Testis (tissue), 3 donors: ENCODE results near the gene NDNF. TPM values are rescaled to one million over a fixed set of nuclear protein-coding genes. Genes with fewer than 3 reads are reported as not detected.

ENCODE experiments used
- DNase-seq: peaks from one replicate; pipeline ENCODE4 v3.0.0-alpha.2; 2019
- H3K27ac ChIP-seq, 2 donors: fragments of 200-600 bp; sonication (generic); one replicate each; pipeline ENCODE4 v1.5.1; 2019
- H3K27me3 ChIP-seq: fragments of 200-600 bp; sonication (generic); one replicate; pipeline ENCODE4 v1.5.1; 2019
- H3K36me3 ChIP-seq: fragments of 200-600 bp; sonication (generic); one replicate; pipeline ENCODE4 v1.5.1; 2017; ENCODE audit warnings: low read depth; ENCODE audit errors: missing control alignments
- H3K4me1 ChIP-seq: fragments of 200-600 bp; sonication (generic); one replicate; pipeline ENCODE4 v1.5.1; 2019
- H3K4me3 ChIP-seq, 2 donors: fragments of 200-600 bp; sonication (generic); one replicate each; pipeline ENCODE4 v1.5.1; 2017 to 2019
- H3K9me3 ChIP-seq: fragments of 200-600 bp; sonication (generic); one replicate; pipeline ENCODE4 v1.5.1; 2017
- POLR2A ChIP-seq: fragments of 450-650 bp; IDR thresholded peaks from one replicate; pipeline ENCODE4 v1.6.1; 2017; ENCODE audit warnings: antibody characterized with exemption, mild to moderate bottlenecking, moderate library complexity
- WGBS, 2 donors: methylation state at CpG; one replicate each; pipeline ENCODE4 v1.1.5; 2018; 5-methylcytosine and 5-hydroxymethylcytosine counted together
- intact Hi-C: fragments of 100-400 bp; cut with DNase I; formaldehyde crosslinking; loops from one replicate; pipeline ENCODE4 v1.15.1; 2023; ENCODE audit warnings: low total_unique reads
- polyA plus RNA-seq: library from polyadenylated mRNA; stranded (reverse); fragments of 350-450 nt; fragmentation: Illumina TruSeq; extraction: RNeasy Lipid Tissue Mini Kit (QIAGEN cat#74804); gene quantifications from one replicate; pipeline ENCODE4 v1.2.3, GENCODE V29; 2014; ENCODE audit warnings: low read depth, low replicate concordance; ENCODE audit not compliant: insufficient read depth
- total RNA-seq, 2 donors: library from RNA; depleted of rRNA; stranded (reverse); fragments of >200 nt; gene quantifications; one replicate each; pipeline ENCODE4 v1.2.3, GENCODE V29; 2016
- TF ChIP-seq, protein P1 (sequence below), 3 experiments: fragments of 450-650 bp in 2 of 3; fragments of 200-600 bp in 1 of 3; sonication (generic) in 1 of 3; IDR thresholded peaks; one replicate each; pipeline ENCODE4 v1.5.1; 2016 to 2019; ENCODE audit warnings: antibody characterized with exemption in 3 of 3, mild to moderate bottlenecking in 2 of 3, moderate library complexity in 1 of 3

Gene NDNF
- total and polyA plus RNA-seq, 3 donors from 2014 or later, result 3.3 to 20.7 (median 7.6) TPM

DNA sequence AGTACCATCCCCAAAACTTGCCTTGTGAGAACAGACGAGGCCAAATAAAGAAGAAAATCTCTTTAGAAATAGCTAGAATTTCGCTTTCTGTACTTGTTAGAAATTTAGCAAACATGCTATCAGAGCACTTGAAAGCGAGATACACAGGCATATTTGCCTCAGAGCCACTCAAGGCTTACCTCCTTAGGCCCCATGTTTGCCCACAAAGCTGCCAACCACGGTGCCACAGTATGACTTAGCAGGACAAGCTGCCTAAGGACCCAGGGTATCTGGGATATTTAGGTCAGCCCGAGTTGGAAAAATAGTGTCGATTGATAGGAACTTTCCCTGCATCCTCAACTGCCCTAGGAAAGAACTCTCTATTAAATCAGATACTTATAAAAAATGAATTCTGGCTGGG is 24.2 kb downstream of the NDNF start:
- 92 to 94% methylated on average over 4 to 6 of the region's 6 CpGs for WGBS, 2 donors
- H3K27ac ChIP-seq, result no peak overlapping the region

DNA sequence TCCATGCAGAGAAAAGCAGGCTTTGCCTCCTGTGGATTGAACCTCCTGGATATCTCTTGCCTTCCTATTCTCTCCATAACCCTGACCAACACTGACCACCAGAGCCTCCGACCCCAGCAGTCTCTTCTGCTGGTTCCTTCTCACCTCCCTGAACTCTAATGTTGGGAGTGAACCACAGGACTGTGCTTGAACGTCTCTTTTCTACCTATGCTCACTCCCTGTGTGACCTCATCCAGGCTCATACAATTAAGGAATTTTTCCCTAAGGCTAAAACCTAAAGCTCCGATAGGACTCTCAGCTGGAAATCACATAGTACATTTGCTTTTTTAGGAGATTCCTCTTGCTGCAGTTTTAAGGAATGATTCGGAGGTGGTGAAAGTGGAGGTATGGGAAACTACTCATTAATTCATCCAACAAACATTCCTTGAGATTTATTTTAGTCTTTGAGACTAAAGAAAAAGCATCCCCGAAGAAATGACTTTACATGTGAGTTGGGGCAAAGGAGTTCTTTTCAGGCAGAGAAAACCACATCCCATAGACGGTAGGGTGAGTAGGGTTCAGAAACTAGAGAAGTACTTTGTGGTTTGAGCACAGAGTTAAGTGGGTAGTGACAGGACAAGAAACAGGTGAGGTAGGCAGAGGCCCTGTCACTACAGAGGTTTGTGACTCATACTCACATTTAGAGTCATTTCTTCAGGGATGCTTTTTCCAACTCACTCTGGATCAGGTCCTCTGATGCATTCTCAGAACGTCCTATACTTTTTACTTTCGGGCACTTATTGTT is 30.8 kb downstream of the NDNF start:
- DNase-seq, result no peak
- Histone ChIP-seq H3K4me1 (no peaks in the 10 kb centered on the region), H3K9me3 (no peaks in the 10 kb centered on the region), H3K4me3 (no peak overlapping the region), H3K27ac (no peak overlapping the region), H3K36me3 (no peaks in the 10 kb centered on the region), H3K27me3 (no peaks in the 10 kb centered on the region)
- intact Hi-C loops, result no loop called here
- WGBS, 2 donors, result 63 to 65% methylated on average over 8 of the region's 8 CpGs
- no peak for TF ChIP-seq POLR2A
- TF ChIP-seq, protein P1, sequence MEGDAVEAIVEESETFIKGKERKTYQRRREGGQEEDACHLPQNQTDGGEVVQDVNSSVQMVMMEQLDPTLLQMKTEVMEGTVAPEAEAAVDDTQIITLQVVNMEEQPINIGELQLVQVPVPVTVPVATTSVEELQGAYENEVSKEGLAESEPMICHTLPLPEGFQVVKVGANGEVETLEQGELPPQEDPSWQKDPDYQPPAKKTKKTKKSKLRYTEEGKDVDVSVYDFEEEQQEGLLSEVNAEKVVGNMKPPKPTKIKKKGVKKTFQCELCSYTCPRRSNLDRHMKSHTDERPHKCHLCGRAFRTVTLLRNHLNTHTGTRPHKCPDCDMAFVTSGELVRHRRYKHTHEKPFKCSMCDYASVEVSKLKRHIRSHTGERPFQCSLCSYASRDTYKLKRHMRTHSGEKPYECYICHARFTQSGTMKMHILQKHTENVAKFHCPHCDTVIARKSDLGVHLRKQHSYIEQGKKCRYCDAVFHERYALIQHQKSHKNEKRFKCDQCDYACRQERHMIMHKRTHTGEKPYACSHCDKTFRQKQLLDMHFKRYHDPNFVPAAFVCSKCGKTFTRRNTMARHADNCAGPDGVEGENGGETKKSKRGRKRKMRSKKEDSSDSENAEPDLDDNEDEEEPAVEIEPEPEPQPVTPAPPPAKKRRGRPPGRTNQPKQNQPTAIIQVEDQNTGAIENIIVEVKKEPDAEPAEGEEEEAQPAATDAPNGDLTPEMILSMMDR (IDR thresholded peaks at IDR 0.05), result no peak

More for the DNA sequence above, 24.2 kb downstream of the NDNF start:
- H3K27me3 ChIP-seq, result no peaks in the 10 kb centered on the region
- TF ChIP-seq, protein P1 (IDR thresholded peaks at IDR 0.05), result no peak
- TF ChIP-seq POLR2A, result no peak
- H3K4me1 ChIP-seq, result no peaks in the 10 kb centered on the region
- no peak overlapping the region for H3K4me3 ChIP-seq
- no peak for DNase-seq
- intact Hi-C loops, result no loop called here
- no peaks in the 10 kb centered on the region for H3K36me3 ChIP-seq
- no peaks in the 10 kb centered on the region for H3K9me3 ChIP-seq

DNA sequence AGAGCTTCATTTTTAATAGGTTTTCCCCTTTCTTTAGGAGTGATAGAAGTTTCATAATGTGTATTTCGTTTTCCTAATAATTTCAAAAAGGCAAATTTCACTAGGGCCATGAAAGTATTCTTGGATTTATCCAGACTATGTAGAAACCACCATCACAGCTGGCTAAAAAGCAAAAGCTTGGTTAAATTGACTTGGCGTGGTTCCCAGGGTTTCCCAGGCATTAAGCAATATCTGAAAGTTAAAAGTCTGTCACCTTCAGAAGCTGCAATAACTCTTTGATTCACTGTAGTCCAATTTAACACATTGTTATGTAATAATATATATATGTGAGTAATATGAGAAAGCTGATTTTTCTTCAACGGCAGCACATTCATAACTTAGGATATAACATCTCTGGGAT is 38.3 kb downstream of the NDNF start:
- Histone ChIP-seq H3K36me3 (no peaks in the 10 kb centered on the region), H3K4me1 (no peaks in the 10 kb centered on the region), H3K9me3 (no peaks in the 10 kb centered on the region), H3K27ac (no peak overlapping the region), H3K27me3 (no peaks in the 10 kb centered on the region), H3K4me3 (no peak overlapping the region)
- intact Hi-C loops, result no loop called here
- WGBS, 2 donors, result 59% methylated on average over 3 of the region's 3 CpGs
- no peak for DNase-seq
- no peak for TF ChIP-seq POLR2A
- TF ChIP-seq, protein P1 (IDR thresholded peaks at IDR 0.05), result no peak

DNA sequence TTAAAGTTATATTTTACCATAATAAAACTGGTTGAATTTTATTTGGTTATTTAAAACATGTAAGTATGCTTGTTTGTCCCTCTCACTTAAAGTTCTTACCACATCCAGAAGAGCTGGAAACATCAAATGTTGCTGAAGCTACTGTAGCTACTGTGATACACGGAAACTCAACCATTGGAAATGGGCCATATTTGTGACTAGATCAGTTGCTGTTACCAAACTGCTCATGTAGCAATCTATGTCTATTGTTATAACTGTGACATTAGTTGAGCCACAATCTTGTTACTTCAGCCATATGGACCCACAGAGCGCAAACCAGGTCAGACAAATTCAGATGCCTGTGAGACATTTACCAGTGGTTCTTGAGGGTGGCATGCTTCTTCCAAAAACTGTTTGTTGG is 41.6 kb downstream of the NDNF start:
- Histone ChIP-seq H3K36me3 (no peaks in the 10 kb centered on the region), H3K4me3 (no peak overlapping the region), H3K4me1 (no peaks in the 10 kb centered on the region), H3K9me3 (no peaks in the 10 kb centered on the region), H3K27me3 (no peaks in the 10 kb centered on the region), H3K27ac (no peak overlapping the region)
- TF ChIP-seq, protein P1 (IDR thresholded peaks at IDR 0.05), result no peak
- TF ChIP-seq POLR2A, result no peak
- no peak for DNase-seq
- intact Hi-C loops, result no loop called here
- WGBS, 2 donors, result 66 to 76% methylated on average over 2 of the region's 2 CpGs

DNA sequence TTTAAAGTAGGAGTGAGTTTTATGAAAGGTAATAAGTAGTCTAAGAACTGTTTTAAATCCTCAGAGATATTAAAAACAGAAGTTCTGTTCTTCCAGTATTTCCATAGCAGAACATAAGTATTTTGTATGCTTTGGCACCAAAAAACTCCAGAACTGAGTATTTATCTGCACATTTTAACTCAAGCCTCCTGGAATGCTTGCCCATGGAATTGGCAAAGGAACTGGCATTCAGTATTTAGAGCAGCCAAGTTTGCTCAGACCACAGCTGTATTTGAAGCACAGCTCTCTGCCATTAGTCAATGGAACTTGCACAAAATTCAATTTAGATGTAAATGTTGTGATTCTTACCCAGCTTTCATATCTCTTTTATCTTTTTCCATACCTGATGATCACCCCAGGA is 42.2 kb downstream of the NDNF start:
- H3K27me3 ChIP-seq, result no peaks in the 10 kb centered on the region
- H3K36me3 ChIP-seq, result no peaks in the 10 kb centered on the region
- DNase-seq, result no peak
- H3K9me3 ChIP-seq, result no peaks in the 10 kb centered on the region
- no peak overlapping the region for H3K4me3 ChIP-seq
- H3K27ac ChIP-seq, result no peak overlapping the region
- intact Hi-C loops, result no loop called here
- no peaks in the 10 kb centered on the region for H3K4me1 ChIP-seq
- TF ChIP-seq, protein P1 (IDR thresholded peaks at IDR 0.05), result no peak
- no peak for TF ChIP-seq POLR2A
